NCI-H2227 (cell line): Measurements from ENCODE around the gene GPR63.

ENCODE experiments used
- DNase-seq: peaks from one replicate; lab custom pipeline; 2025; ENCODE audit not compliant: unreplicated experiment; lab: John Stamatoyannopoulos, UW

GPR63 gene, protein sequence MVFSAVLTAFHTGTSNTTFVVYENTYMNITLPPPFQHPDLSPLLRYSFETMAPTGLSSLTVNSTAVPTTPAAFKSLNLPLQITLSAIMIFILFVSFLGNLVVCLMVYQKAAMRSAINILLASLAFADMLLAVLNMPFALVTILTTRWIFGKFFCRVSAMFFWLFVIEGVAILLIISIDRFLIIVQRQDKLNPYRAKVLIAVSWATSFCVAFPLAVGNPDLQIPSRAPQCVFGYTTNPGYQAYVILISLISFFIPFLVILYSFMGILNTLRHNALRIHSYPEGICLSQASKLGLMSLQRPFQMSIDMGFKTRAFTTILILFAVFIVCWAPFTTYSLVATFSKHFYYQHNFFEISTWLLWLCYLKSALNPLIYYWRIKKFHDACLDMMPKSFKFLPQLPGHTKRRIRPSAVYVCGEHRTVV

DNA sequence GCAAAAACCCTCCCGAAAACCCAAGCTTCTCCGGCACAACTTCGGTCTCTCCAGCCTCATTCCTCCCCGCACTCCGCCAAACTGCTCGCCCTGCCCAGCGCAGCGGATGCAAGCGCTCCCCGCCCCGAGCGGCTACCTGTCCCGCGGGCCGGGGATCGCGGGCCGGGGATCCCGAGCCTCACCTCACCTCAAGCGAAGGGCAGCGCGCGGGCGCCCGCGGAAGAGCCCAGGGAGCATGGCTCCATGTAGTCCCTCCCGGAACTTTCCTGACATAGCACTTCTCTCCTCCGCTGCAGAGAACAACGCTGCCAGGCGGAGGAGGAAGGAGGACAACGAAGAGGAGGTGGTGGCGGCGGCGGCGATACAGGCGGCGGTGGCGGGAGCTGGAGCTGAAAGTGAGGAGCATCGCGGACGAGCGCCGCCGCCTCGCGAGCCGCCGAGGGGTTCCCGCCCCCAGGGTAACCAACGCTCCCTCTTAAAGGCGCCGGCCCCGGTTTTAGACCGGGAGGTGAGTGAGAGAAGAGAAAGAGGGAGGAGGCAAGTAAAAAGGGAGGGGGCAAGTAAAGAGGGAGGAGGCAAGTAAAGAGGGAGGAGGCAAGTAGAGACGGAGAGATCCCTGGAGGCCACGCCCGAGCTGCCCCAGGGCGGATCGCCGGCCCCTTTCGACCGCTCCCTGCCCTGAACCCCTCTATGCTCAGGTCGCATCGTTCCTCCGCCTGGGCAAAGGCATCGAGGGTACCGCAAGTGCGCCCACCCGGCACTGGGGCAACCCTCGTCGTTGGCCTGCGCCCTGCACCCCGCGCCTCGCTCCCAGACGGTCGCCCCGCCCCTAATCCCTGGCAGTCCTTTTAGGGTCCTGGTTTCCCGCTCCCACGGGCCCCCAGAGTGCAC is at the start of gene GPR63:
TSS of gene GPR63 (minus strand) at position 397 of the 891 bp plus-strand sequence. CDS start 37,746 bp downstream, outside the sequence.
- peak; percentile 72 for DNase-seq

DNA sequence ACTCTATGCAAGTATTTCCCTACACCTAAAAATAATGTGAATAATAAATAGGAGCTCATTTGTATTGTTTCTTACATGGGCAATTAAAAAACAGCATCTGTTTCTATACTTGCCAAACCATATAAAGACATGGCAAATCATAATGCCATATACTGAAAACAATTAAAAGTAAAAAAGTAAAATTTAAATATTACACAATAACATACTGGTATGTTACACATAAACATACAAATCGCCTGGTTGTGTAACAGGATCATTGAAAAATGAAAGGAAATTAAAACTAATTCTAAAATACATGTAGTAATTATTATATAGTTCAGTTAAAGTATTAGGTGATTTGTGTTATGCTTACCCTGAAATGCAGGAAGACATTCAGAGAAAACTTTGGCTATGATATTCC is 49.2 kb upstream of the GPR63 start:
- no peak for DNase-seq

DNA sequence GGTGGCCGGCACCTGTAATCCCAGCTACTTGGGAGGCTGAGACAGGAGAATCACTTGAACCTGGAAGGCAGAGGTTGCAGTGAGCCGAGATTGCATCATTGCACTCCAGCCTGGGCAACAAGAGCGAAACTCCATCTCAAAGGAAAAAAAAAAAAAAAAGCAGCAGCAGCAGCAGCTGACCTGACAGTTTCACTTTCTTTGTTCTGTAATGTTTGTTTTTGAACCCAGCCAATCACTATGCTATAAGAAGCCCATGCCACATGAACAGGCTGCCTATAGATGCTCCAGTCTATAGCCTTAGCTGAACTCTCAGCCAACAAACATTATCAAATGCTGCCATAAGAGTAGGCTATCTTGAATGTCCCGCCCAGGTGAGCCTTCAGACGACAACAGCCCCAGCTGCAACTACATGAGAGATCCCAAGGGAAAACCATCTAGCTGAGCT is 47.9 kb upstream of the GPR63 start:
- DNase-seq, result peak; percentile 3

- DNase-seq, result no peak
Measured at GRCh38 chr6:96878143-96878542, 40.9 kb upstream of the GPR63 start.

GRCh38 chr6:96876886-96877545 is 39.7 kb upstream of the GPR63 start:
- DNase-seq, result no peak

DNA sequence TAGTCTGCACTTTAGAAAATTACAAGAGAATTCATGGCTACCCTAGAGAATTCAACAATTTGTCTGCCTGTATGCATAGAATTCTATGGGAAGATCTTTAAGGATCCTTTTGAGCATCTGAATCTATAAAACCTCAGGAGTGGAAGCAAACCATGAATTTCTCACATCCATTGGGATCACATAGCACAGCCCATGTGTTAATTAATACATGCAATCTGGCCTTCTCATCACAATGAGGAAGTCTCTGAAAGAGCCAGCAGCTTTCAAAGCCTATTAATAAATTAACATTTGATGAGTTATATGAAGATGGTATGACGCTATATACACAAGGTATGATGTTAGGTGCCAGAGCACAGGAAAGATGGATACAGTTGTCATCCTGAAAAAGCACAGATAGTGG is 35.7 kb upstream of the GPR63 start:
- DNase-seq, result no peak

GRCh38 chr6:96865055-96865405 is 27.8 kb upstream of the GPR63 start:
- DNase-seq, result no peak

GRCh38 chr6:96864216-96865054 is 27.2 kb upstream of the GPR63 start:
- no peak for DNase-seq

GRCh38 chr6:96862560-96862959 is 25.3 kb upstream of the GPR63 start:
- DNase-seq, result no peak

GRCh38 chr6:96861588-96861987 is 24.3 kb upstream of the GPR63 start:
- no peak for DNase-seq

DNA sequence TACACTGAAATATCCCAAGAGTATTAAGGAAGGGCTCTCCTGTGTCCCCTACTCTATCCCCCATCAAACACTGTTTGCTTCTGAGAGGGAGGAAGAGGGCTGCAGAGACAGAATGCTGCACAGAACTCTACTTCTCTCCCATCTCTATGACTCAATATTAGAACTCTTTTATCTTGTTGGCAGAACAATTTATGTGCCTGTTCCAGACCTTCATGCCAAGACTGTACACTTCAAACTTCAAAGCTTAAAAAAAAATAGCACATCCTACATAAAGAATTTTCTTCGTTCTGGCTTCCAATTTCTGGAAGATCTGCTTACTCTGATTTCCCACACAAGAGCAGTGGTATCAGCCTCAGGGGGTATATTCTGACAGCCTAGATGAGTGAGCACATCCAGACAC is 19.6 kb upstream of the GPR63 start:
- DNase-seq, result no peak

DNA sequence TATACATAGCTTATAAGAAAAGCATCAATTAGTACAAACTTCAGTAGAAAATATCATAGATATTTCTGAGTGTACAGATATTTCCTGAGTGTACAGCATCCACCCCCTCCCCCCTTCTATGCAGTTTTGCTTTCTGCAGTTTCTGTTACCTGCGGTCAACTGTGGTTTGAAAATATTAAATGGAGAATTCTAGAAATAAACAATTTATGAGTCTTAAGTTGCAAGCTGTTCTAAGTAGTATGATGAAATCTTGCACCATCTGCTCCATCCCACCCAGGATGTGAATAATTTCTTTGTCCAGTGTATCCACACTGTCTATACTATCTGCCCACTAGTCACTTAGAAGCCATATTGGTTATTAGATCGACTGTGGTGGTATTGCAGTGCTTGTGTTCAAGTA is 15.8 kb upstream of the GPR63 start:
- no peak for DNase-seq

- no peak for DNase-seq
Measured at GRCh38 chr6:96852605-96853004, 15.3 kb upstream of the GPR63 start.

DNA sequence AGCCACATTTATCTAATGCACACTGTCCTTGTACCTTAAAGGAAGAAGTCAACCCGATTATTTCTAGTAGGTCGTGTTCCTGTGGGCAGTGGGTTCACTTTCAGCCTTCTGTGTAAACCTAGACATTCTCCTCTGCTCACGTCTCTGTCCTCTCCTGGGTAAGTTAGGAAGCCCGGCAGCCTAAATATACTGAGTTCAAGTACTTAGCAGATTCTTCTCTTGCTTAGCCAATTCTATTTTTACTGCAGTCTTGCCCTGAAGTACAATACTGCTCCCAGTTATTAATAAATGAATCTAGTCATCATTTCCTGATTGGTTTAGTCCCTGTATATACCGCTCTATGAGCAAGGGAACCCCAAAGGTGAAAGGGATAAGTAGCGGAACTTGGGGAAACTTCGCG is 14.6 kb upstream of the GPR63 start:
- no peak for DNase-seq

GRCh38 chr6:96849615-96850014 is 12.3 kb upstream of the GPR63 start:
- no peak for DNase-seq

DNA sequence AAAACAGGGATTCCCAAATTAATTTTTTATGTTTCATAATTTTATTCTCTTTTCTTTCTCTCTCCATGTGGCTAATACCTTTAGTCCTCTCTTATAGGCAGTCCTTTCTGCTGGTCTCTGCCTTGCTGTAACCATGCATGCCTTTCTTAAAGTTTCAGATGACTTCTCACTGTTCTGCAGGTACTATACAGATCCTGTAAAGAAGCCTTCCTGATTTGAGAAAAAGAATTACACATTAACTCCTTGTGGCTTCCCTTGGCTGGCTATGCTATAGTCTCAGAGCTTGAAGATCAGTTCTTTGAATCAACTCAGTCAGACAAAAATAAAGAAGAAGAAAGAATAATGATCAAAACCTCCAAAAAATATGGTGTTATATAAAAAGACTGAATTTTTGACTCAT is 7.3 kb upstream of the GPR63 start:
- DNase-seq, result no peak

- no peak for DNase-seq
Measured at GRCh38 chr6:96841345-96841744, 4.1 kb upstream of the GPR63 start.

DNA sequence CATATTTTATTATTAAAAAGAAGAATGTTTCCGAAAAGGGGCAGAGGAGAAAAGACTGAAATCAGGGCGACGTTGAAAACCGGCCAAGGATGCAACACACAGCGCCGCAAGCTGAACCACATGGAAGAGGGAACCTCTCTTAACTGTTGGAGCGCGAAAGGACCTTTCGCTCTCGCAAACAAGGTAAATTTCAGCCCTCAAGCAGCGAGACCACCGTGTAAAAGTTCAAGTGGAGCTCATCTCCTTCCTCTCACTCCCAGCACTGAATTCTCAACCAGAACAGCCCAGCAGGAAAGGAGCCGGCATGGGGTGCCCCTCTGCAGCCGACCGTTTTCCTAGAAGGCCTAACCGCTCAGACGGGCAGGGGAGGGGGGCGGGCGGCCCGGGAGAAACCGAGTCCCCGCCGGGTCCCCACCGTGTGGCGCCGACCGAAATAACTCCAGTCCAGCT is 621 bp downstream of the GPR63 start:
- peak; percentile 38 for DNase-seq

DNA sequence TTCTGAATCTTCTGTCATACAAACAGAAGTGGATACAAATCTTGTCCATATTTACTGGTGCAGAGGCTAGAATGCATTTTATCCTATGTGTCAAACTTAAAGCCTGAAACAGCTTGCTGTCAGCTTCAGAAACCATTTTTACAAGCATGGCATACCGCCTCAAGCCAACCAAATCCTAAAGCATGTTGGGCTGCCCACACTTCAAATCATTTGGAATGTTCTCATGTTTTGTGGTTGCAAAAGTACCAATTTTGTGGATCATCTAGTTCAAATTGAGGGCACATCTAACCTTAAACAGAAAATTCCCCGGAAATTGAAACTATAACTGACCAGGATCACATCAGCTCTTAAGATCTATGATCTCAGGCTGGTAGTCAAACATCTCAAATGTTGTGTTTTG is 3.2 kb downstream of the GPR63 start:
- no peak for DNase-seq

GRCh38 chr6:96832780-96833179 is 4.5 kb downstream of the GPR63 start:
- no peak for DNase-seq

- DNase-seq, result no peak
Measured at GRCh38 chr6:96826865-96827264, 10.4 kb downstream of the GPR63 start.
